B cell (primary cell): ENCODE data around the gene SLC4A5. TPM values are rescaled to one million over a fixed set of nuclear protein-coding genes. Genes with fewer than 3 reads are reported as not detected.

ENCODE experiments used
- ATAC-seq: fragments of 200-7000 bp; cut with Tn5 transposase; one replicate; pipeline ENCODE4 v1.10.0; 2021; ENCODE audit warnings: low read depth, mild to moderate bottlenecking, moderate number of reproducible peaks, moderate library complexity
- CTCF ChIA-PET: fragments of 350-600 bp; sonication (Branson Sonifier 250); formaldehyde crosslinking; loops from one replicate; lab custom pipeline; 2021; ENCODE audit warnings: antibody characterized with exemption, inconsistent platforms; lab: Charles Lee
- POLR2A ChIA-PET: fragments of 350-600 bp; sonication (Branson Sonifier 250); formaldehyde crosslinking; loops from one replicate; lab custom pipeline; 2021; ENCODE audit warnings: antibody characterized with exemption; lab: Charles Lee
- DNase-seq: peaks from one replicate; pipeline ENCODE4 v3.0.0; 2013
- H2AFZ ChIP-seq: 2 replicates; pipeline ENCODE4 v1.6.1; 2012; ENCODE audit warnings: mild to moderate bottlenecking, low read depth, low read length; ENCODE audit not compliant: insufficient read depth, poor library complexity, severe bottlenecking
- H3K27ac ChIP-seq, 2 donors: 1 replicate in 1 of 2; 2 replicates in 1 of 2; pipeline ENCODE4 v1.5.1; 2012 to 2013; ENCODE audit warnings: low read length in 2 of 2, mild to moderate bottlenecking in 2 of 2, moderate library complexity in 1 of 2
- H3K27me3 ChIP-seq, 4 experiments: fragments of 200-600 bp in 1 of 4; sonication (generic) in 1 of 4; replicated peaks in 1 of 4; 1 replicate in 2 of 4; 2 replicates in 2 of 4; pipeline versions ENCODE4 v1.6.1 to v1.7.0; 2013 to 2016; ENCODE audit warnings: low read length in 3 of 4, mild to moderate bottlenecking in 2 of 4, mixed read lengths in 1 of 4, moderate library complexity in 1 of 4; ENCODE audit not compliant: insufficient read depth in 4 of 4, control insufficient read depth in 3 of 4; ENCODE audit errors: control extremely low read depth in 1 of 4
- H3K36me3 ChIP-seq, 2 experiments: replicated peaks in 1 of 2; 1 replicate in 1 of 2; 2 replicates in 1 of 2; pipeline versions ENCODE4 v1.6.1 to v1.7.1; 2013; ENCODE audit warnings: low read length in 1 of 2; ENCODE audit not compliant: insufficient read depth in 2 of 2, control insufficient read depth in 1 of 2; ENCODE audit errors: control extremely low read depth in 1 of 2, extremely low read depth in 1 of 2
- H3K4me1 ChIP-seq, 2 donors: fragments of 200-600 bp in 1 of 2; sonication (generic) in 1 of 2; 1 replicate in 1 of 2; 2 replicates in 1 of 2; pipeline versions ENCODE4 v1.5.1 to v1.6.1; 2013 to 2017; ENCODE audit warnings: low read length in 2 of 2; ENCODE audit not compliant: control insufficient read depth in 2 of 2, insufficient read depth in 2 of 2
- H3K4me2 ChIP-seq: replicated peaks from 2 replicates; pipeline ENCODE3; 2012; ENCODE audit warnings: mild to moderate bottlenecking, low read depth, low read length; ENCODE audit not compliant: poor library complexity, severe bottlenecking
- H3K4me3 ChIP-seq, 5 experiments: fragments of 200-600 bp in 1 of 5; sonication (generic) in 1 of 5; 1 replicate in 3 of 5; 2 replicates in 2 of 5; pipeline versions ENCODE4 v1.5.1 to v1.7.0; 2011 to 2016; ENCODE audit warnings: low read length in 4 of 5, mild to moderate bottlenecking in 4 of 5, low read depth in 2 of 5, control low read depth in 1 of 5, moderate library complexity in 1 of 5; ENCODE audit not compliant: insufficient read depth in 1 of 5; ENCODE audit errors: control extremely low read depth in 1 of 5, extremely low read depth in 1 of 5
- H3K79me2 ChIP-seq: fragments of 200-600 bp; sonication (generic); one replicate; pipeline ENCODE4 v1.6.0; 2016; ENCODE audit warnings: low read length; ENCODE audit not compliant: control insufficient read depth, insufficient read depth
- H3K9ac ChIP-seq: fragments of 200-600 bp; sonication (generic); 2 replicates; pipeline ENCODE4 v1.6.1; 2017; ENCODE audit warnings: mild to moderate bottlenecking, low read length, moderate library complexity
- H3K9me3 ChIP-seq, 3 donors: one replicate each; pipeline versions ENCODE4 v1.6.1 to v1.7.1; 2013; ENCODE audit warnings: low read length in 2 of 3; ENCODE audit not compliant: control insufficient read depth in 2 of 3, insufficient read depth in 1 of 3; ENCODE audit errors: control extremely low read depth in 1 of 3
- H4K20me1 ChIP-seq: 2 replicates; pipeline ENCODE4 v1.6.0; 2012; ENCODE audit warnings: mild to moderate bottlenecking, low read length; ENCODE audit not compliant: insufficient read depth, control insufficient read depth, poor library complexity, severe bottlenecking
- H3K27ac Mint-ChIP-seq: one replicate; pipeline ENCODE4 v1.8.0; 2021; ENCODE audit warnings: mixed read lengths
- H3K27me3 Mint-ChIP-seq: one replicate; pipeline ENCODE4 v1.8.0; 2021; ENCODE audit warnings: mixed read lengths
- H3K4me1 Mint-ChIP-seq: one replicate; pipeline ENCODE4 v1.8.0; 2021; ENCODE audit warnings: mixed read lengths
- H3K4me3 Mint-ChIP-seq: one replicate; pipeline ENCODE4 v1.8.0; 2021; ENCODE audit warnings: mixed read lengths
- H3K9me3 Mint-ChIP-seq: one replicate; pipeline ENCODE4 v1.8.0; 2022; ENCODE audit warnings: mixed read lengths; ENCODE audit not compliant: insufficient read depth
- EZH2 ChIP-seq: IDR thresholded peaks from 2 replicates; pipeline ENCODE4 v1.6.1; 2012; ENCODE audit warnings: borderline replicate concordance, low read depth, mild to moderate bottlenecking, moderate library complexity, low read length; ENCODE audit not compliant: insufficient read depth, poor library complexity, severe bottlenecking
- WGBS: methylation state at CpG from one replicate; pipeline ENCODE4 v1.1.5; 2013; ENCODE audit warnings: missing lambda C conversion rate; ENCODE audit not compliant: insufficient coverage; 5-methylcytosine and 5-hydroxymethylcytosine counted together
- intact Hi-C: fragments of 100-400 bp; cut with micrococcal nuclease; formaldehyde crosslinking; loops from one replicate; pipeline ENCODE4 v1.10.0; 2022
- polyA plus RNA-seq: library from polyadenylated mRNA; depleted of rRNA; stranded (reverse); fragments of >200 nt; gene quantifications from 2 replicates; pipeline ENCODE4 v1.2.3, GENCODE V29; 2012
- total RNA-seq, 2 donors: library from RNA; stranded (reverse); fragments of 120-200 nt in 1 of 2; gene quantifications; 1 replicate in 1 of 2; 2 replicates in 1 of 2; pipeline versions ENCODE4 v1.2.3 to v1.2.4, GENCODE V29; 2013 to 2022
- TF ChIP-seq, protein P1 (sequence below): fragments of 200-600 bp; IDR thresholded peaks from one replicate; pipeline ENCODE4 v1.8.0; 2022; ENCODE audit warnings: antibody characterized with exemption, mild to moderate bottlenecking

Gene SLC4A5
- total and polyA plus RNA-seq, 2 donors (not counting 1 experiment from before 2014, with no cell fraction given) = 3.3 to 9.7 TPM

DNA sequence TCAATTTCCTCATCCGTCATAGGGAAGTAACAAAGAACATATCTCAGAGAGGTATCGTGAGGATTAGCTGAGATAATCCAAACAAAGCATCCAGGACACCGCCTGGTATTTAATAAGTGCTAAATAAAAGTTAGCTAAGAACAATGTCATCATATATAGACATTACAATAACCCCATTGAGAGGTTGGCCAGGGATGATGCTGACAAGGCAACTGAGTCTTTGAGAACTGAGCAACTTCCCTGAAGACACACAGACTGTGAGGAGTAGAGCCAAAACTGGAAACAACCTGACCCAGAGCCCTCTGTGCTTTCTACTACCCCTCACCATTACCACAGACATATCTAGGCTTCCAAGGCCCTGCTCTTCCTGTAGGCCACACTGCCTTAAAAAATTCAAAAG, 38.5 kb upstream of the SLC4A5 start:
- Histone ChIP-seq H3K79me2 (peaks cover 71% of the 10 kb centered on the region), H3K36me3 (peaks cover 3 to 20% of the 10 kb centered on the region in 2 experiments), H4K20me1 (peaks cover 76% of the 10 kb centered on the region), H3K27me3 (no peaks in the 10 kb centered on the region), H3K4me1 (peaks cover 10 to 13% of the 10 kb centered on the region in 2 donors), H3K9ac (no peak overlapping the region), H2AFZ (no peak overlapping the region), H3K27ac (no peak overlapping the region), H3K9me3 (no peaks in the 10 kb centered on the region), H3K4me2 (no peak overlapping the region), H3K4me3 (no peak overlapping the region)
- no peak overlapping the region for H3K4me3 Mint-ChIP-seq
- DNase-seq = no peak
- ATAC-seq = no peak
- intact Hi-C loops = no loop called here
- no peak for TF ChIP-seq EZH2
- TF ChIP-seq, protein P1, sequence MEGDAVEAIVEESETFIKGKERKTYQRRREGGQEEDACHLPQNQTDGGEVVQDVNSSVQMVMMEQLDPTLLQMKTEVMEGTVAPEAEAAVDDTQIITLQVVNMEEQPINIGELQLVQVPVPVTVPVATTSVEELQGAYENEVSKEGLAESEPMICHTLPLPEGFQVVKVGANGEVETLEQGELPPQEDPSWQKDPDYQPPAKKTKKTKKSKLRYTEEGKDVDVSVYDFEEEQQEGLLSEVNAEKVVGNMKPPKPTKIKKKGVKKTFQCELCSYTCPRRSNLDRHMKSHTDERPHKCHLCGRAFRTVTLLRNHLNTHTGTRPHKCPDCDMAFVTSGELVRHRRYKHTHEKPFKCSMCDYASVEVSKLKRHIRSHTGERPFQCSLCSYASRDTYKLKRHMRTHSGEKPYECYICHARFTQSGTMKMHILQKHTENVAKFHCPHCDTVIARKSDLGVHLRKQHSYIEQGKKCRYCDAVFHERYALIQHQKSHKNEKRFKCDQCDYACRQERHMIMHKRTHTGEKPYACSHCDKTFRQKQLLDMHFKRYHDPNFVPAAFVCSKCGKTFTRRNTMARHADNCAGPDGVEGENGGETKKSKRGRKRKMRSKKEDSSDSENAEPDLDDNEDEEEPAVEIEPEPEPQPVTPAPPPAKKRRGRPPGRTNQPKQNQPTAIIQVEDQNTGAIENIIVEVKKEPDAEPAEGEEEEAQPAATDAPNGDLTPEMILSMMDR = no peak
- H3K27me3 Mint-ChIP-seq = no peaks in the 10 kb centered on the region
- WGBS = no CpG with 5 or more reads among the region's 3 CpGs
- ChIA-PET POLR2A (no interaction called here), CTCF (interaction anchor here (1.2 kb wide), 1 partner anchor 10 kb away, joined by 5 read pairs; no protein-coding TSS in a partner anchor)
- no peaks in the 10 kb centered on the region for H3K9me3 Mint-ChIP-seq
- H3K27ac Mint-ChIP-seq = no peak overlapping the region
- H3K4me1 Mint-ChIP-seq = peaks cover 20% of the 10 kb centered on the region

DNA sequence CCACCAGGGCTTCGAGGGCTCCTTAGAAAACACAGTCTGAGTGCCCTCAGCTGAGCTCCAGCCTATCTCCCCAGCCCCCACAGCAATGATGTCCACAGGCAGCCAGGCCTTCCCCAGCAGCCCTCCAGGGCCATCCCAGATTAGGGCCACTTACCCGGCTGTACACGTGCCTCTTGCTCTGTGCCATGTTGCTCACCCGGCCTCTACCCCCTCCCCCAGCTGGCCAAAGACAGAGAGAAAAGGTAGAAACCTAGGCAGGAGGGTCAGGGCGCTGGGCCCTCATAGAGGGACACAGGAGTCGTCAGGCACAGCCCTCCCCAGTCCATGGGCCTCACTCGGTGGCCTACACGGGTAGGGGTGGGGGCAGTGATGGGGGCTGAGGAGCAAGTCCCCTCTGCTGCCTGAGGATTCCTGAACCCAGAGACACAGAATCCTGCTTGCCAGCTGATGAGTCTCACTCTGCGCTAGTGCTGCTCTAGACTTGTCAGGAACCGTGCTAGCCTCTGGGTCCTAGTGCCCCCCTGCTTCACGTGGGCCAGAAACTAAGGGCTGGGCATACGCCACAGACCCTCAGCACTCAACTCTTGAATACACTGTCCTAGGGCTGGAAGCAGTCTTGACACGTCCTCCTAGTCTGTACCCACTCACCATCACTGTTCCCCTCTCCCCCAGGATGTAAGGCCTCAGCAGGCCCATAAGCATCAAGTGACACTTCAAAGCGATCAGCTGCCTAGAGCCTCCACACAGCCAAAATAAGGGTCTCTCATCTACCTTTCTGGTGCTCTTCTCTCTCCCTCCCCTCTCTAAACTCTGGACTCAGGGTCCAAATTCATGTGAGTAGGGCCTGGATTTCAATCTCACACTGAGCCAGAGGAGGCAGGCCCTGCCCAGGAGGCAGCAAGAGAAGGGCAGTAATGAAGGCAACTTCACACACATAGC, 36.9 kb upstream of the SLC4A5 start, which contains the start of gene DCTN1:
Gene DCTN1, minus strand, starts transcription at position 461 of the 939 bp plus-strand sequence. Its CDS starts 274 bp downstream, at position 187.
- peaks cover 3 to 30% of the 10 kb centered on the region in 2 experiments for H3K36me3 ChIP-seq
- ATAC-seq (no peak), DNase-seq (no peak)
- H3K27ac ChIP-seq = no peak within 1 kb of the TSS
- H3K27me3 ChIP-seq = no peaks in the 10 kb centered on the region
- Mint-ChIP-seq H3K9me3 (no peaks in the 10 kb centered on the region), H3K4me3 (peak within 1 kb of the TSS; percentile 14), H3K27ac (no peak within 1 kb of the TSS), H3K27me3 (no peaks in the 10 kb centered on the region), H3K4me1 (peaks cover 20% of the 10 kb centered on the region)
- POLR2A ChIA-PET = no interaction called here
- H2AFZ ChIP-seq = no peak within 1 kb of the TSS
- peaks cover 74% of the 10 kb centered on the region for H4K20me1 ChIP-seq
- H3K79me2 ChIP-seq = peaks cover 57% of the 10 kb centered on the region
- intact Hi-C loops = no loop called here
- WGBS = 56% methylated on average over 13 of the region's 14 CpGs
- H3K4me1 ChIP-seq = peaks cover 10 to 13% of the 10 kb centered on the region in 2 donors
- TF ChIP-seq EZH2 = no peak
- TF ChIP-seq, protein P1 = no peak
- peak within 1 kb of the TSS; percentile 28 for H3K9ac ChIP-seq
- H3K9me3 ChIP-seq = no peaks in the 10 kb centered on the region
- CTCF ChIA-PET = interaction anchor here (0.7 to 1.5 kb wide), 3 partner anchors 9 to 553 kb away, joined by 3 to 5 read pairs (median 4); no protein-coding TSS in a partner anchor
- peak within 1 kb of the TSS in 1 of 5 experiments; percentile 22 for H3K4me3 ChIP-seq
- peak within 1 kb of the TSS; percentile 54 for H3K4me2 ChIP-seq
